ENCODE data around the gene PCMTD2.

GRCh38 chr20:64233725-64234124, 21.8 kb upstream of the PCMTD2 start:
- TF ChIP-seq POLR2A (IDR thresholded peaks at IDR 0.05; ENCODE audit: low read depth): no peak
- no peak for TF ChIP-seq CTCF (IDR thresholded peaks at IDR 0.05)
